Measurements from ENCODE around the gene TRAPPC3.

GRCh38 chr1:36092166-36092797 is 57.0 kb downstream of the TRAPPC3 start:
- no peak for TF ChIP-seq CTCF (conservative IDR thresholded peaks at IDR 0.05; ENCODE audit: low read depth, low read length)
- no peak for TF ChIP-seq EZH2 (IDR thresholded peaks at IDR 0.05; ENCODE audit: low read length, unreplicated experiment)
